NCI-H82 (cell line): Measurements from ENCODE around the gene TNFSF11.

ENCODE experiments used
- DNase-seq: peaks from one replicate; lab custom pipeline; 2025; lab: John Stamatoyannopoulos, UW

TNFSF11 gene

GRCh38 chr13:42654212-42654611 lies 80.3 kb downstream of the TNFSF11 start:
- DNase-seq: no peak

GRCh38 chr13:42654722-42655121 lies 80.8 kb downstream of the TNFSF11 start:
- no peak for DNase-seq

- DNase-seq: peak; percentile 84
These were observed 82.2 kb downstream of the TNFSF11 start for GRCh38 chr13:42656161-42656560.

GRCh38 chr13:42656958-42657357 lies 83.0 kb downstream of the TNFSF11 start:
- no peak for DNase-seq
